GM18508 (cell line): Measurements from ENCODE around the gene SECISBP2L.
A peak's percentile ranks its signal among the peaks of the same experiment; 100 is the strongest.
"Not testable (repeated sequence)": the region's sequence is repeated elsewhere in the genome, so short reads cannot be mapped to it uniquely, and the experiment has no call there.

Source experiments
- ATAC-seq: cut with Tn5 transposase; IDR thresholded peaks from one replicate; pipeline ENCODE4 v1.9.1; 2021; ENCODE audit warnings: moderate number of reproducible peaks; ENCODE audit not compliant: insufficient read depth, unreplicated experiment

The SECISBP2L gene, protein sequence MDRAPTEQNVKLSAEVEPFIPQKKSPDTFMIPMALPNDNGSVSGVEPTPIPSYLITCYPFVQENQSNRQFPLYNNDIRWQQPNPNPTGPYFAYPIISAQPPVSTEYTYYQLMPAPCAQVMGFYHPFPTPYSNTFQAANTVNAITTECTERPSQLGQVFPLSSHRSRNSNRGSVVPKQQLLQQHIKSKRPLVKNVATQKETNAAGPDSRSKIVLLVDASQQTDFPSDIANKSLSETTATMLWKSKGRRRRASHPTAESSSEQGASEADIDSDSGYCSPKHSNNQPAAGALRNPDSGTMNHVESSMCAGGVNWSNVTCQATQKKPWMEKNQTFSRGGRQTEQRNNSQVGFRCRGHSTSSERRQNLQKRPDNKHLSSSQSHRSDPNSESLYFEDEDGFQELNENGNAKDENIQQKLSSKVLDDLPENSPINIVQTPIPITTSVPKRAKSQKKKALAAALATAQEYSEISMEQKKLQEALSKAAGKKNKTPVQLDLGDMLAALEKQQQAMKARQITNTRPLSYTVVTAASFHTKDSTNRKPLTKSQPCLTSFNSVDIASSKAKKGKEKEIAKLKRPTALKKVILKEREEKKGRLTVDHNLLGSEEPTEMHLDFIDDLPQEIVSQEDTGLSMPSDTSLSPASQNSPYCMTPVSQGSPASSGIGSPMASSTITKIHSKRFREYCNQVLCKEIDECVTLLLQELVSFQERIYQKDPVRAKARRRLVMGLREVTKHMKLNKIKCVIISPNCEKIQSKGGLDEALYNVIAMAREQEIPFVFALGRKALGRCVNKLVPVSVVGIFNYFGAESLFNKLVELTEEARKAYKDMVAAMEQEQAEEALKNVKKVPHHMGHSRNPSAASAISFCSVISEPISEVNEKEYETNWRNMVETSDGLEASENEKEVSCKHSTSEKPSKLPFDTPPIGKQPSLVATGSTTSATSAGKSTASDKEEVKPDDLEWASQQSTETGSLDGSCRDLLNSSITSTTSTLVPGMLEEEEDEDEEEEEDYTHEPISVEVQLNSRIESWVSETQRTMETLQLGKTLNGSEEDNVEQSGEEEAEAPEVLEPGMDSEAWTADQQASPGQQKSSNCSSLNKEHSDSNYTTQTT

DNA sequence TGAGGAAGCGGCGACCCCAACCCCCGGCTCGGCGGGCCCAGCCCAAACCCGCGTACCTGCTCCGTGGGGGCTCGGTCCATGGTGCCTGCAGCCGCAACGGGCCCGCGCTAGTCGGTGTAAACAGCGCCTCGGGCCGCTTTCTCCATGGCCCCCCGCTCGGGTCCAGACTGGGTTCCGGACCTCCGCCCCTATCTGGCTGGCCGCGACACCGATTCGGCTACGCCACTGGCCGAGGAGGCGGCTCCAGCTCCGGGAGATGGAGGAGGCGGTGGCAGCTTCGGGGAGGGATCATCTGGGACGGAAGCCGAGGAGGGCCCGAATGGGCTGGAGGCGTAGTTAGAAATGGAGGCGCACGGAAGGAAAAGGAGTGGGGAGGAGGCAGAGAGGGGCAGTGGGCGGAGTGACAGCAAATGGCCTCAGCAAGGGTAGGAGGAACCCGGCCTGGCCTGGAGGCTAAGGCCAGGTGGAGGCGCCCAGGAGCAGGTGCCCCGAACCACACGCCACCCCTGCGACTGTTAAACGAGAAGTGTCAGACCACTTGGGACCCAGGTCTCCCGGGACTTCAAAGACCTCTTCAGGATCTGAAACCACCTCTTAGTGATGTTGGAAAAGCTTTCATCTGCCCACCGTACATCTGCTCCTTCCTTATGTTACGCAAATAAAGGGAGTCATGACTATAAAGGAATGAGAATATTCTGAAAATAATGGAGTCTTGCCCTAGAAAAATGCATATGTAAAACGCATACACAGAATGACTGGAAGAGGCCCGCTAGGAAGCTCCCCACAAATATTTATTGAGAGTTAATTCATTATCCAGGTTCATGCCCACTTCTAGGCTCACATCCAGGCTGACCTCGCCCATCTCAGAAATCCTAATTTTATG, at the start of gene SECISBP2L:
Gene SECISBP2L, minus strand, starts transcription at position 227 of the 883 bp plus-strand sequence. Its CDS starts 147 bp downstream, at position 80.
- peak; percentile 84 for ATAC-seq

DNA sequence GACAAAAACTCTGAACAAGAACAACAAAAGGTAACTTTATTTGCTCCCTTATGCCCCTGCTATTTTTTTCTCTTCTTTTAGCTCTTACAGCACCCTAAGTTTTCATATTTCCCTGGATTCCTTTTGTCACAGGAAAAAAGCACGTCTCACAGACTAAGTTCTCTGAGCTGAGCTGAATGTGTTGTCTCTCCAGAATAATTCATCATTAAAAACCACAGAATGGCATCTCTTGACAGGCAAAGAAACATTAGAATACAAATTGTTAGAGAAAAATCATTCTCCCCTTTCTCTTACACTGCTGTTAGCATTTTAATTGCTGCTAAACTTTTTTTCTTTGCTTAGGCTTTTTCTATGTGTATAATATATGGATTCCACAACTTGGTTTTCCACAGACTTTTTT, 48.7 kb upstream of the SECISBP2L start:
- ATAC-seq: no peak

DNA sequence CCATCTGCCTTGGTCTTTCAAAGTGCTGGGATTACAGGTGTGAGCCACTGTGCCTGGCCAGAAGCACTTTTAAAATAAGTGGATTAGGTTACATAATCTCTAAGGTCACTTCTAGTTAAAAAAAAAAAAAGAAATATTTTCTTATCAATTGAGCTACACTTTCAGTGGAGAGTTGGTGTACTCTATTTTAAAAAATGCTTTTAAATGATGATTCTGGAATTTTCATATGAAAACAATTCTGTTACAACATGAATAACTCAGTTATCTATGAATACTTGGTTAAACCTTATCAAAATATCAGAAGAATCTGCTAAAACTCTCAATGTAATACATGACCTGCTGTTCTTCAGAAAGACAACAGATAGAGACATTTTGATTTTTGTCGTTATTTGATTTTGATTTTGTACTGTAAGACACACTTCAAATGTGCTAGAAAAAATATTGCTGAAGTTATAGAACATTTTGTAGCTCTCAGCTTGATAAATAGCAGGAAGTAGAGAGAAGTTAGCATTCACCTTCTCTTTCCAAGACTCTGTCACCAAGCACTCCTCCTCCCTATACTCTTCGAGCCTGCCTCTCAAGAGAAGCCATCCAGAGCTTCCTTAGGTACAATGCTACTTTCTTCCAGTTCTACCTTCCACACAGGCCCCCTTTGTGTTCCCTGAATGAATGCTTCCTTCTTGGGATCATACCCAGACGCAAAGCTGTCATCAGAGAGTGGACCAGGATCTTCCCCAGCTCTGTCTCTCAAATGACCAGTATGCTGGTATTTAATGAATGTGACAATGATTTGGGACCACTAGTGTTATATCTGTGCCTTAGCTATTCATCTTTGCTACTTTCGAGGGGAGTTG, 47.2 kb upstream of the SECISBP2L start:
- ATAC-seq: no peak

DNA sequence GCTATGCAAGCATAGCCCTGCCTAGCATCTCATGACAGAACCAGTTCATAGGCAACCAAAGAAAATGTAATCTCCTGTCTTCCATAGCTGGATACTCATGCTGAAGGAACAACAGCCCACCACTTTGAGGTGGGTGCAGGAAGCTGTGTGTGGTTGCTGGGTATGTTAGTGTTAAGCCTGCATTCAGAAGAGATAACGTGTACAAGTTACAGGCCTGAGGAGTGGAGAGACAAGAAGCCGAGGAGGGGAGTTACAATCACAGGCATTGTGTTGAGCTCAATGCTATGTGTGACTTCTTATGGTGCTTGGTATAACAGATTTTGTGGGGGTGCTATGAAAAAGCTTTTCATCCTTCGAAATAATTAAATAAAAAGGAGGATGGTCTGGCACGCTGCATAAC, 42.8 kb upstream of the SECISBP2L start:
- no peak for ATAC-seq

DNA sequence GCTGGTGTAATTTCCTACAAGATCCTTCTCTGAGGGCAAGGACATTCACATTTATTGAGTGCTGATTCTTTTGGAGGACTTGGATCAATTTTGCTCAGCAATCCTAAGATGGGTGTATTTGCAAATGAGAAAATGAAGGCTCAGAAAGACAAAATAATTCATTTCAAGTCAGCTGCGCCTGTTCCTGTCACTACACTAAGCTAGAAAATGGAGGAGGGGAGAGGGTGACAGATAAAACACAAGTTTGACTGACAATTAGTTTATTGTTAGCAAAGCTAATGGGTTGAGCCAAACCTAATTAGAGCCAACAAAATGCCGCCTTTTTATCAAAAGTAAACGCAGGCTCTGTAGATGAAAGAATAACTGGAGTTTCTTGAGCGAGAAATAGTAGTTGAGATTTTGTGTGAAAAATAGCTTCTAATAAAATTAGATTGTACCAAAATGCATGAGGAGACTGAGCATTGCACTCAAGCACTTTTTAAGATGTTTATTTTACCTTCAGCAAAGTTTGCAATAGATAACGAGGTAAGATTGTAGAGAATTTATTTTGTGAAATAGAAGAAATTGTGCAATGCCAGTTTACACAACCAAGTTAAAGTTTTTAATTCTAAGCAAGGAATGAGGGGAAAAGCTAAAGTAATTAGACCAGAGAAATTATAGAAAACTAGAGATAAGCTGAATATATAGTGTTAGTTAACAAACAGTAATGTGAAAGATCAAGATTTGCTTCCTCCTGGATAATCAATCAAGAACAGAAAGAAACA, 39.6 kb upstream of the SECISBP2L start:
- ATAC-seq: no peak

DNA sequence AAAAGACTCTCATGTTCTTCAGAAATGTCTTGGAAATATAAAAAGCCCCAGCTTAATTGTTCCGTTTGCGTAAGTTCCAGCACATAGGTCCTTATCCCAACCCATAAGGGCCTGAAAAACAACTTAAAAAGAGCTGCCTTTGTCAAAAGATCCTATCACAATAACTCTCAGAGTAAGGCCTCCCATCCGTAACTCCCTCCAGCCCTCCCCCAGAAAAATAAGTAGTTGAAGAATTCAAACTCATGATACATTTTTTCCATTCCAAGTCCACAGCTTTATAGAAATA, 38.0 kb upstream of the SECISBP2L start:
- no peak for ATAC-seq

DNA sequence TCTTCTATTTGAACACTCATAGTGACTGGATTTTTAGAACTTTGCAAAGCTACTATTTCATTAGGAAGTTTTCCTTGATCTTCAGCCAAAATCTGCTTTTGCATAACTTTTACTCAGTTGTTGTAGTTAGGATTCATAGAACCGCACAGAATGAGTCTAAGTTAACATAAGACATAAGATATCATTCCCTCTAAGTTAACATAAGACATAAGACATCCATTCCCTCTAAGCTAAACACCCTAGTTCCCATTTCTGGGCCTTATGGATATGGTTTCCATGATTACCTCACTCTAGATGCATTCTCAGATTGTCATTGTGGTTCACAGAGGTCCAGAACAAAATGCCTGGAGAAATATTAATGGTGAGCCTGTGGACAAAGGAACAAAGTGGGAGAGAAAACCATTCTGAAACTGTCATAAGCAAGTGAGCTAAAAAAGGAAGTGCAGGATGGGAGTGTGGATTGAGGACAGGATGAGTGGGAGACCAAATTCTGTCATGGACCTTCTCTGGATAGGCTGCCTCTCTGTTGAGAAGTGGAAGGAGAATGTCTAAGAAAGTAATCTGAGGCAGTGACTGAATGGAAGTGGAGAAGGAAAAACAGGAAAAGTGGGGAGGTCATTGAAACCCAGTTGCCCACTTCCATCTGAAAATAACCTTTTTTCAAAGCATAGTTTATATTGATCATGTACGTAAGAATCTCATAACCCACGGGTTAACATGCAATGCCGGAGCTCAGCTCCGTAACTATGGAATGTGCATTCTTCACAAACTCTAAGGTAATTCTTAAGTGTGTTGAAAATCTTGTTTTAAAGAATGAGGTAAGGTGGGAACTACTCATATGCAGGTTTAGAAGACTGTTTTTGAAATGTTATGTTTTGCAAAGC, 37.4 kb upstream of the SECISBP2L start:
- ATAC-seq: no peak

DNA sequence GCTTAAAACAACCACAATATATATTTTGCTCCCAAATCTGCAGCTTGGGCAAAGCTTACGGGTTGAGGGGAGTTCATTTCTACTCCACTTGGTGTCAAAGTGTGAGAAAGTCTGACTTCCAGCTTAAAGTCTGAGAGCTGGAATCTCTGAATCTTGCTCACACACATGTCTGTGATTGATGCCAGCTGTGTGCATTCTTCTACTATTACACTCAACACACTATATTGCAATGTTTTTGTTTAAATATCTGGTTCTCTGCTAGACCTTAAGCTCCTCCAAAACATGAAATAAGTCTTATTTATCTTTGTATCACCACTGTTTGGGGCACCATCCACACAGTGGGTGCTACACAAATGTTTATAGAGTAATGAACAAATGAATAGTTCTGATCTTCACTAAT, 36.7 kb upstream of the SECISBP2L start:
- ATAC-seq: no peak

DNA sequence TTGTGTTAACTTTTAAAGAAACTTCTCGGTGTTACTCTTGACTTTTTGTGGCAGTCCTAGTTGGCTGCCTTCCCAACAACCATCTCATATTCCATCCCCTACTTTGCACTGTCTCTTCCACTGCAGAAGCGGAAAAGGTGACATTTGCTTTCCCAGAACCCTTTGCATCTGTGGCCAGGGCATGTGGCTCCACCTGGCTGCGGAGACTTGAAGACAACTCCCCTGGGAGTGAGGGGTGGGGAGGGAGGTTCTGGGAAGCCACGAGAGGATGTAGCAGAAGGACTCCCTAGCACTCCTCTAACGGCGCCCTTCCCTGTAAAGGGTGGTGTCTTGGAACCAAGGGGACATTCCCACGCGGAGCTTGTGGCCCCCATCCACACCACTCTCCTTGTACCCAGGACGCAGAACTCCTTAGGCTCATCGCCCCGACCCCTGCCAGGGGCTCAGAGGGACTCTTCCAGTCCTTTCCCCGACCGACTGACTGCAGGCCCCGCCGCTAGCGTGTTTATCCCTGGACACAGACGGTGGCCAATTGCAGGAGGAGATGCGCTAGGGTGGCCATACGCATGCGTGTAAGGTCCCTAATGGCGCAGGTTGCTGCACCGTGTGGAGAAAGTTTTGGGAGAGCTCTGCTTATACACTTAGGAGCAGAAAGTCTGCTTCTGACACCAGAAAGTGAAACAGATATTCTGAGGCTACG, 33.2 kb upstream of the SECISBP2L start:
- ATAC-seq: no peak

DNA sequence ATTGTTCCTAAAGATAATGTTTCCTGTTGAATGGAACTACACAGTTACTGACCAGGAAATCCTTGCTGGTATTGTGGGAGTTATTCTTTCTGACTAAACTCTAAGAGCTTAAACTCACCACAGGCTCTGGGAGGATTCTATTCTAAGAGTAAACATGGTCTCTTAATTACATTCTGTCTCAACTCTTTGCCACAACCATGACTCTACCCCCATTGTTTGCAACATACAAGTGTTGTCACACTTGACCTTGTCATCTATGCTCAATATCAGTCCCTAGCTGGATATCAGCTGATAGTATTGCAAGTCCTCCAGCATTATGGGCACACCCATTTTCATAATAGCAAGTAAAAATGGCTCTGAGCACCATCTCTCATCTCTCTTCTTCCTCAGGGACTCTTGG, 29.6 kb upstream of the SECISBP2L start:
- ATAC-seq: no peak

DNA sequence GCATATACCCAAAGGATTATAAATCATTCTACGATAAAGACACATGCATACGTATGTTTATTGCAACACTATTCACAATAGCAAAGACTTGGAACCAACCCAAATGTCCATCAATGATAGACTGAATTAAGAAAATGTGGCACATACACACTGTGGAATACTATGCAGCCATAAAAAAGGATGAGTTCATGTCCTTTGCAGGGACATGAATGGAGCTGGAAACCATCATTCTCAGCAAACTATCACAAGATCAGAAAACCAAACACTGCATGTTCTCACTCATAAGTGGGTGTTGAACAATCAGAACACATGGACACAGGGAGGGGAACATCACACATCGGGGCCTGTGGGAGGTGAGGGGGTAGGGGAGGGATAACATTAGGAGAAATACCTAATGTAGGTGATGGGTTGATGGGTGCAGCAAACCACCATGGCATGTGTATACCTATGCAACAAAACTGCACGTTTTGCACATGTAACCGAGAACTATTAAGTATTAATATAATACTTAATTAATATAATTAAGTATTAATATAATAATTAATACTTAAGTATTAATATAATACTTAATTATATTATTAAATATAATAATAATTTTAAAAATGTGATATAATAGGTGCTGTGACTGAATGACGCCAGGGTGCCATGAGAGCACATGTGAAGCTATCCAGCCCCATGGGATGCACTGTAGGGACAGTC, 28.5 kb upstream of the SECISBP2L start:
- ATAC-seq: not testable (repeated sequence)

DNA sequence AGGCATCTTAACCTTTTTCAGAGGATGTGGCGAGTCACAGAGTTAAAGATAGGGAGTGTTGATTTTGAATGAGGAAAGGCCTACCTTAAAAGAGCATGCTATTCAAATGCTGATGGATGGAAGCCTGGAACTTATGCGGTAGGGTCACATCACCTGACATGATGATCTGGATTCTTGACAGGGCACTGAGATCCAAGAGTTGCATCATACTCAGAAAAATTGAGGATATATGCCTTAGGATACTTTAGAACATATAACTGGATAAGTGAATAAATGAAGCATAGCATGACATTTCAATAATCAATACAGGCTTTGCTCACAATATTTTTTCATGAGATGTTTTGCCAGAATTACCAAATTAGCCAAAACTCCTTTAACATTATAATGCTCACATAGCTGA, 20.1 kb upstream of the SECISBP2L start:
- no peak for ATAC-seq

DNA sequence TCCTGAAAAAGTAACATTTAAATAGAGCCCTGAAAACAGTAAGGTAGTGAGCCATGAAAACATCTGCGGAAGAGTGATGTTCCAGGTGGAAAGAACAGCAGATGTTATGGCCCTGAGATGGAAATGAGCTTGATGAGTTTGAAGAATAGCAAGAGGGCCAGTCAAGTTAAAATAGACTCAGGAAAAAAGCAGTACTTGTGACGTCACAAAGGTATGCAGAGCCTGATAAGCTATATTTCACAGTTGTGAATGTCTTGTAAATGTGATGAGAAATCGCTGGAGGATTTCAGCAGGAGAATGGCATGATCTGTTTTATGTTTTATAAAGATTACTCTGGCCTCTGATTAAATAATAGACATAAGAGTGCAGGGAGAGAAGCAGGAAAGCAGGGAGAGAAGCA, 18.6 kb upstream of the SECISBP2L start:
- ATAC-seq: no peak

DNA sequence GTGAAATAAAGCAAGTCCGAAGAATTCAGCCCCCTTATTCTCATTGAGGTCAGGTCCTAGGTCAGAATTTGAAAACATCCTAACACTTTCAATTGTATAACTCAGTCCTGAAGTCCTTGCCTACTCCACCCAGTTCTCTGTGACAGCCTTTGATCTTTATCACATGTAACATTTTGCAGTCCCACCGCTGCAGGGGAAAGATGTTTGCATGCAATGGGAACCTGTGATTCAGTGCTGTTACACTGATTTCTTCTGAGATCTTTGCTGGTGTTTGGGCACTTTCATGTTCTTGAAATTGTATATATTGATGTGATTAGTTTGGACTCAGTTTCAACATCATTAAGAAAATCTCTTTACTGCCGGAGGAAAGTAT, 18.0 kb upstream of the SECISBP2L start:
- no peak for ATAC-seq

DNA sequence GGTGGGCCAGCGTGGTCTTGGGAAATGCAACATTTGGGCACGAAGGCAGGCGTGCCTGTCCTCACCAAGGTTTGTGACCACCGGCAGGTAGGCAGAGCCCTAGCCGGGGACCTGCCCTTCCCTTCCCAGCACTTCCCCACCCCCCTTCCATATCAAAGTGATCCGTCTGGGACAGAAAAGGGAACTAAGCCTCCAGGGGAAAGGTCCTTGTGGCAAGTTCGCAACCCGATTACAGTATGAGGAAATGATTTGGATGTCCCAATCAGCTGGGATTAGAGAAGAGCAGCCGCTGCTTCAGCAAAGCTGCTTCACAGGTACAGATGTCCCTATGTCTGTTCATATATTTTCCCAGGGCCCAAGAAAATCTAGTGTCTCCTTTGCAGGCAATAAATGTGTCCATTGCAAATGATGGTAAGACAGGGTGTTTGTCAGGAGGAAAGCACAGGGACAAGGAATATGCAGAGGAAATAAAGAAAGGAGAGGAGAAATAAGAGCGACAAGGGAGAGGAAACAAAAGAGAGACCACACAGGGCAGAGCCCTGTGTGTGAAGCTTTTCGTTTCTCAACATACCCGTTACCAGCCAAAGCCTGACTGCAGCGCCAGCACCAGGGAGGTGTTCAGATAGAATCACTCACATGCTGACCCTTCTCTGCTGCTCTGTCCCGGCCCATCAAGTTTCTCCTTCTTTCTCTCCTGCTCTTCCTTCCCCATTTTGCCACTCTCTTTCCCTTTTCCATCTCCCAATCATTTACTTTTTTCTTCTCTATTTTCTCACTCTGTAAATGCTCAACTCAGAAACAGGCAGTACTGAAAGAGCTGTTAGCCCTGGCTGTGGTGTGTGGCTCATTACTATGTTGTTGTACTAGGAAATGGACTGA, 17.4 kb upstream of the SECISBP2L start:
- ATAC-seq: no peak

DNA sequence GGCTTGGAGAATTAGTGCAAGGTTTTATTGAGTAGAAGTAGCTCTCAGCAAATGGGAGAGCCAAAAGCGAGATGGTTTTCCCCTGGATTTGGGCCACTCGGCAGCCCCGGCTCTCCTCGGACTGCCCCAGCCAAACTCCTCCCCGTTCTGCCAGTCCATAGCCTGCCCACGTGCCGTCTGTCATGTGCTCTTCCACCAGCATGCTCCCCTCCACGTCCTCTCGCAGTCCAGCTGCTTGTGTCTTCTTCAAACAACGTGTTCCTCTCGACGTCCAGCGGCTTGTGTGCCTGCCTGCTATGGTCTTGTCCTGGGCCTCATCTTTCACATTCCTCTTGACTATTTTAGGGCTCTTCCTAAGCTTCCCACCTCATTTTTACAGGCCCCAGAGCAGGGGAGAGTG, 16.7 kb upstream of the SECISBP2L start:
- ATAC-seq: no peak
